Omental fat pad (tissue), 4 donors: ENCODE data around the gene RPA3. TPM values are rescaled to one million over a fixed set of nuclear protein-coding genes. Genes with fewer than 3 reads are reported as not detected.

Experiments
- ATAC-seq: fragments of 150-250 bp; one replicate; pipeline ENCODE4 v1.9.1; 2016; ENCODE audit warnings: mild to moderate bottlenecking, moderate library complexity; ENCODE audit not compliant: low FRiP score
- DNase-seq: peaks from one replicate; pipeline ENCODE4 v3.0.0-alpha.2; 2019; ENCODE audit warnings: low spot score
- total RNA-seq, 4 donors: library from RNA; depleted of rRNA; stranded (reverse); fragments of >200 nt; gene quantifications; one replicate each; pipeline ENCODE4 v1.1.0, GENCODE V29; 2016
- TF ChIP-seq, protein P1 (sequence below), 3 donors: fragments of 450-650 bp; IDR thresholded peaks; one replicate each; pipeline ENCODE4 v1.5.1; 2016 to 2017; ENCODE audit warnings: antibody characterized with exemption in 3 of 3, mild to moderate bottlenecking in 3 of 3, moderate library complexity in 2 of 3

RPA3 gene
- total RNA-seq, 4 donors from 2014 or later, result 9.7 to 19.3 (median 17.9) TPM

- TF ChIP-seq, protein P1, sequence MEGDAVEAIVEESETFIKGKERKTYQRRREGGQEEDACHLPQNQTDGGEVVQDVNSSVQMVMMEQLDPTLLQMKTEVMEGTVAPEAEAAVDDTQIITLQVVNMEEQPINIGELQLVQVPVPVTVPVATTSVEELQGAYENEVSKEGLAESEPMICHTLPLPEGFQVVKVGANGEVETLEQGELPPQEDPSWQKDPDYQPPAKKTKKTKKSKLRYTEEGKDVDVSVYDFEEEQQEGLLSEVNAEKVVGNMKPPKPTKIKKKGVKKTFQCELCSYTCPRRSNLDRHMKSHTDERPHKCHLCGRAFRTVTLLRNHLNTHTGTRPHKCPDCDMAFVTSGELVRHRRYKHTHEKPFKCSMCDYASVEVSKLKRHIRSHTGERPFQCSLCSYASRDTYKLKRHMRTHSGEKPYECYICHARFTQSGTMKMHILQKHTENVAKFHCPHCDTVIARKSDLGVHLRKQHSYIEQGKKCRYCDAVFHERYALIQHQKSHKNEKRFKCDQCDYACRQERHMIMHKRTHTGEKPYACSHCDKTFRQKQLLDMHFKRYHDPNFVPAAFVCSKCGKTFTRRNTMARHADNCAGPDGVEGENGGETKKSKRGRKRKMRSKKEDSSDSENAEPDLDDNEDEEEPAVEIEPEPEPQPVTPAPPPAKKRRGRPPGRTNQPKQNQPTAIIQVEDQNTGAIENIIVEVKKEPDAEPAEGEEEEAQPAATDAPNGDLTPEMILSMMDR (IDR thresholded peaks at IDR 0.05), result no peak
- DNase-seq, result no peak
- ATAC-seq, result no peak
These were observed 21.8 kb downstream of the RPA3 start for GRCh38 chr7:7696458-7697119.

DNA sequence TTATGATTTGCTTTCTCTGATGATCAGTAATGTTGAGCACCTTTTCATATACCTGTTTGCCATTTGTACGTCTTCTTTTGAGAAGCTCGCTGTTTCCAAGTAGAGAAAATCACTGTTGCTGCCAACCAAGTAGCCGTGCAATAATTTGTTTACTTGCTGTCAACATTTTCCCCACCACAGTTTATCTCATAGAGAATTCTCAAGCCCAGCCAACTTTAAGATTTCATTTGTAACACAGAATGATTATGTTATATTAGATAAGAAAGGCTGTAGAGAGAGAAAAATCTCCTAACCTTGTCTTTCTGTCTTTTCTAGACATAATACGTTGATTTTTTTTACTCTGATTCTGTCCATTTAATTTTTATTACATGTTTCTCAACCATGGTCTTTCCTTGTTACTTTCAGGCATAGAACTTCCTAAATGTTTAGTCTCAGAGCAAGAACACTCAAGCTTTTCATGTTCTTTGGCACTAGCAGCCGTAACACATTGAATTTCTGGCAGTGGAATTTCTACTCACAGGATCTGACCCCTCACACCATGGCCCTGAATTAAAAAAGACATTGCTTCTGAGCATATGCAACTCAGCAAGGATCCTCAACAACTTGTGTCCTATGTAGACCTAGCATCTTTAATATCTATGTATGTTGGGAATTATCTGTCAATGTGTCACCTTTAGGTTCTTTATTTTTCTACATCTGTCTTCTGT, 23.1 kb downstream of the RPA3 start:
- no peak for DNase-seq
- TF ChIP-seq, protein P1 (IDR thresholded peaks at IDR 0.05), result no peak
- no peak for ATAC-seq

GRCh38 chr7:7694542-7694941, 23.9 kb downstream of the RPA3 start:
- TF ChIP-seq, protein P1 (IDR thresholded peaks at IDR 0.05), result no peak
- no peak for ATAC-seq
- DNase-seq, result no peak

- DNase-seq (no peak), ATAC-seq (no peak)
- TF ChIP-seq, protein P1 (IDR thresholded peaks at IDR 0.05), result no peak
These were observed 24.5 kb downstream of the RPA3 start for GRCh38 chr7:7693881-7694280.

DNA sequence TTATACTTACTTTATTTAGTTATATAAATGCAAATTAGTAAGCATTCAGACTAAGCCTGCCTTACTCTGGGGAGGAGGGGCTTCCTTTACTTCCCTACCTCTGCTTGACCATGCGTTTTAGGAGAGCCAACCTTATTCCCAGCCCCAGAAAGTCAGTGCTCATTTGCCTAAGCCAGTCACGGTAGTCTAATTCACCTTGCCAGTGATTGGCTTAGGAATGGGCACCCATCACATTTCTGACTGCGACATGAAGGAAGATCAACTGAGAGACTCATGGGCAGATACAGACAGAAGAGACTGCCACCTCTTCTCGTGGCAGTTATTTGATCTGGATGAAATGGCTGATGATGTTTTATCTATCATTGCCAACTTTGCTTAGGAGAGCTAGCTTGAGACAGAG, 29.5 kb downstream of the RPA3 start:
- TF ChIP-seq, protein P1 (IDR thresholded peaks at IDR 0.05), result no peak
- no peak for ATAC-seq

DNA sequence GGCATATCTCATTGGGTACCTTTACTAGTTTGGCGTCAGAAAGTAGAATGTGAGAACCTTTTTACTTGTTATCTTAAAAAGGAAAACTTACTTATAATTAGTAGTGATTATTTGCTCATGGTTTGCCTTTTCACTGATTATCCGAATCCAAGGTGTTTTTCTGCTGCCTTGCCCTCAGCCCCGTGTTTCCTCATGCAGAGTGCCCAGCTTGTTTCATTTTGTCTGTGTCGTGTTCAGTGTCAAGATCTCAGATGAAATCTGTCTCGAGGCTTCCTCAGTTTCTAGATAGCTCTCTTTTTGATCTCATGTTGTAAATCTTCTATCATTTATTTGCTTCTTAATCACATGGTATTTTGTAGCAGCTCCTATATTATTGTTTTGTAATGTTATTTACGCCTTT, 30.1 kb downstream of the RPA3 start:
- ATAC-seq (no peak), DNase-seq (no peak)
- TF ChIP-seq, protein P1 (IDR thresholded peaks at IDR 0.05), result no peak

More for the DNA sequence above, 29.5 kb downstream of the RPA3 start:
- DNase-seq, result no peak

- TF ChIP-seq, protein P1 (IDR thresholded peaks at IDR 0.05), result no peak
- ATAC-seq, result no peak
- DNase-seq, result no peak
These were observed 30.6 kb downstream of the RPA3 start for GRCh38 chr7:7687800-7688199.
